CD1c-positive myeloid dendritic cell (primary cell): ENCODE measurements around the gene SELENOM.
A peak's percentile ranks its signal among the peaks of the same experiment; 100 is the strongest.
"Not testable (repeated sequence)": the region's sequence is repeated elsewhere in the genome, so short reads cannot be mapped to it uniquely, and the experiment has no call there.

Experiments used
- DNase-seq: peaks from one replicate; pipeline ENCODE4 v3.0.0-alpha.2; 2016; ENCODE audit errors: extremely low spot score

SELENOM gene

GRCh38 chr22:31133911-31134310 is 26.5 kb upstream of the SELENOM start:
- no peak for DNase-seq

GRCh38 chr22:31130873-31131272 is 23.5 kb upstream of the SELENOM start:
- no peak for DNase-seq

GRCh38 chr22:31128156-31128555 is 20.8 kb upstream of the SELENOM start:
- no peak for DNase-seq

GRCh38 chr22:31127181-31127772 is 19.9 kb upstream of the SELENOM start:
- DNase-seq = peak; percentile 39

DNA sequence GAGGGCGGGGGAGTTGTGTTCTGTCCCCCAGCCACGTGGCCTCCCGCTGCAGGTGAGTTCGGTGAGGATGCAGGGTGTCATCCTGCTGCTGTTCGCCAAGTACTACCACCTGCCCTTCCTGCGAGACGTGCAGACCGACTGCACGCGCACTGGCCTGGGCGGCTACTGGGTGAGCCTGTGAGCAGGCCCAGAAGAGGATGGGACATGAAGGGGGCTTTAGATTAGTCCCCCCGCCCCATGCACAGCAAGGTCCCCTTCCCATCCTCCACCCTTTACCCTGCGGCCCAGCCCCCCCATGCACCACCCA is 19.5 kb upstream of the SELENOM start:
- DNase-seq = no peak

DNA sequence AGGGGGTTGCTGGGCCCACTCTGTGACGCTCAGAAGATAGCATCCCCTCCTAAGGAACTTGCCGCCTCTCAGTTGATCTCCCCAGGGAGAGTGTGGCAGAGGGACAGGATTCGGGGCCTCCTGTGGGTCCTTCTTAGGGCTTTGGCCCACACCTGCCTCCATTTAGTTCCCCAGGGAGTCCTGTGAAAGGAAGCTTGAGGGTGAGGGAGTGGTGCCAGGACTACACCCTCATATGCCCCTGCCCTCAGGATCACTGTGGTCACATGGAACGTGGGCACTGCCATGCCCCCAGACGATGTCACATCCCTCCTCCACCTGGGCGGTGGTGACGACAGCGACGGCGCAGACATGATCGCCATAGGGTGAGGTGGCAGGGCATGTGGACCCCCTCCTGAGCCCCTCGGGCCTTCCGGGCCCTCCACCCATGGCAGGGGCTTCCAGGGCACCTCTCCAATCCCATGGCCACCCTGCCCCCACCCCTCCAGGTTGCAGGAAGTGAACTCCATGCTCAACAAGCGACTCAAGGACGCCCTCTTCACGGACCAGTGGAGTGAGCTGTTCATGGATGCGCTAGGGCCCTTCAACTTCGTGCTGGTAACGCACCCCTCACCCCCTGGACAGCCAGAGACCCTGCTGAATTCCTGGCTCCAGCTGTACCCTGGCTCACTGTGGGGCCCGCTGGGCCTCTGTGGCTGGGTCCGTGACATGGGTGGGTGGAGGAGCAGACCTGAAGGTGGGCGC is 18.9 kb upstream of the SELENOM start:
- DNase-seq = no peak

DNA sequence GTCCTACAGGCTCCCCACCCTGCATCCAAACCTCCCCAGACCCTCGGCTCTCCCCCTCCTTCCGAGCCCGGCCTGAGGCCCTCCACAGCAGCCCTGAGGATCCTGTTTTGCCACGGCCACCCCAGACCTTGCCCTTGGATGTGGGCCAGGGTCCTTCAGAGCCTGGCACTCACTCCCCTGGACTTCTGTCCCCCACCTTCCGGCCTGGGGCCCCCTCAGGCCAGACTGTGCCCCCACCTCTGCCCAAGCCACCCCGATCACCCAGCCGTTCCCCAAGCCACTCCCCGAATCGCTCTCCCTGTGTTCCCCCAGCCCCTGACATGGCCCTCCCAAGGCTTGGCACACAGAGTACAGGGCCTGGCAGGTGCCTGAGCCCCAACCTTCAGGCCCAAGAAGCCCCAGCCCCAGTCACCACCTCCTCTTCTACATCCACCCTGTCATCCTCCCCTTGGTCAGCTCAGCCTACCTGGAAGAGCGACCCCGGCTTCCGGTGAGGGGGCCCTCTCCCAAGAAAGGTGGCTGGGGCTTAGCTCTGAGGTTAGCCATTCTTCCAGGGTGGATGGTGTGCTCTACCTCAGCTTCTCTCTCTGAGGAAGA is 18.3 kb upstream of the SELENOM start:
- no peak for DNase-seq

- DNase-seq = no peak
Observed at GRCh38 chr22:31124811-31125465, 17.6 kb upstream of the SELENOM start.

GRCh38 chr22:31124290-31124689 is 16.9 kb upstream of the SELENOM start:
- no peak for DNase-seq

DNA sequence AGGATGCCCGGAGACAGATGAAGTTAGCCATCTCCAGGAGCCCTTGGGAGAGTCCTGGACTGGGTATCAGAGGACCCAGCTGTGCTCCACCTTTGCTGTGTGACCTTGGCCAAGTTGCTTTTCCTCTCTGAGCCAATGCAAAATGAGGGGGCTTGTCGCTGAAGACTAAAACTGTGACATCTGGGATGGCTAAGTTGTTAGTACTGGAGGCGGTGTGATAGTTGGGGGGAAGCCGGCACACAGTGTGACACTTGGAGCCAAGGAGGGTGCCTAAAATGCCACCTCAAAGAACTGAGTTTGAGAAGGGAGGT is 15.9 kb upstream of the SELENOM start:
- no peak for DNase-seq

GRCh38 chr22:31122532-31123291 is 15.3 kb upstream of the SELENOM start, which contains the start of gene INPP5J:
INPP5J (plus strand) TSS chr22:31122966; CDS start chr22:31123015, 49 bp downstream.
- DNase-seq = no peak

DNA sequence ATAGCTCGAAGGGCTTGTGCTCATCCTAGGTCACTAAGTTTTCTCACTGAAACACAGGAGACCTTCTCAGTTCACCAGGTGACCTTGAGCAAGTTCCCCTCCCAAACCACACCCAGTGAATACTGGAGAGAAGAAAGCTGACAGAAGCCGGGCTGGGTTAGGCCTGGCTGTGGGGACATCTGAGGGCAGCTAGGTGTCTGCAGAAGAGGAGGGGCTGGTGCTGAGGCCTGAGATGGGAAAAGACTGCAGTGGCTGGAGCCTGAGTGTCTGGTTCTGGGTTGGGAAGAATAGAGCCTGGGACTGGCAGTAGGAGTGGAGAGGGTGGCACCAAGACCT is 14.8 kb upstream of the SELENOM start:
- DNase-seq = no peak

DNA sequence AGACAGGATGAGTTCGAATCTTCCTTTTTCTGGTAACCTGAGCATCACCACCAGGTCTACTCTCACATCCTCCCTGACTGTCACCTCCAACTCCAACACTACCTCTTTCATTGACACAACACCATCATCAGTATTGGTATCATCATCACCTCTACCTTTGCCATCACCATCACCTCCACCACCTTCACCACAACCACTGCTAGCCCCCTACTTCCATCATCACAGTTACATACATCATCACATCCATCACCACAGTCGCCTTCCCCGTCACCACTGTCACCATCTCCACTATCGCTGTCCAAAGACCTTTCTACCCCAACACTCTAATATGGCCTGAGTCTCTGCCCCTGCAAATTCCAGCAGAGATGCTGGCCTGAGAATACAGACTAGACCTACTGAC is 14.0 kb upstream of the SELENOM start:
- DNase-seq = no peak

DNA sequence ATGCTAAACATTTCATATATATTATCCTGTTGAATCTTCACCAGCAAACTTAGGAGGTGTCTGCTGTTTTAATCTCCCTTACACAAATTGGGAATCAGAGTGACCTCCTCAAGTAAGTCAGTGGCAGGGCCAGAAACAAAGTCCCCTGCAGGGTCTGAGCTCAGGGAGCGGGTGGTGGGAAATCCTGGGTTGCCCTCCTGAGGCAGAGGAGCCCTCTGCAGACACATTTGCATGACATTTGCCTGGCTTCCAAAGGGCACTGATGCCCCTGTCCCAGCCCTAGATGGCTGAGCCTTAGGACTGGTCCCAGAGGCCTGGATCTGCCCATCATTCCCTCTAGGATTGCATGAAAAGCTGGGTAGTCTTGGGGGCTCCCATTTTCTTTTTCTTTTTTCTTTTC is 13.3 kb upstream of the SELENOM start:
- DNase-seq = no peak

- DNase-seq = no peak
Observed at GRCh38 chr22:31120230-31120629, 12.9 kb upstream of the SELENOM start.

GRCh38 chr22:31119026-31119717 is 11.8 kb upstream of the SELENOM start:
- DNase-seq = no peak

DNA sequence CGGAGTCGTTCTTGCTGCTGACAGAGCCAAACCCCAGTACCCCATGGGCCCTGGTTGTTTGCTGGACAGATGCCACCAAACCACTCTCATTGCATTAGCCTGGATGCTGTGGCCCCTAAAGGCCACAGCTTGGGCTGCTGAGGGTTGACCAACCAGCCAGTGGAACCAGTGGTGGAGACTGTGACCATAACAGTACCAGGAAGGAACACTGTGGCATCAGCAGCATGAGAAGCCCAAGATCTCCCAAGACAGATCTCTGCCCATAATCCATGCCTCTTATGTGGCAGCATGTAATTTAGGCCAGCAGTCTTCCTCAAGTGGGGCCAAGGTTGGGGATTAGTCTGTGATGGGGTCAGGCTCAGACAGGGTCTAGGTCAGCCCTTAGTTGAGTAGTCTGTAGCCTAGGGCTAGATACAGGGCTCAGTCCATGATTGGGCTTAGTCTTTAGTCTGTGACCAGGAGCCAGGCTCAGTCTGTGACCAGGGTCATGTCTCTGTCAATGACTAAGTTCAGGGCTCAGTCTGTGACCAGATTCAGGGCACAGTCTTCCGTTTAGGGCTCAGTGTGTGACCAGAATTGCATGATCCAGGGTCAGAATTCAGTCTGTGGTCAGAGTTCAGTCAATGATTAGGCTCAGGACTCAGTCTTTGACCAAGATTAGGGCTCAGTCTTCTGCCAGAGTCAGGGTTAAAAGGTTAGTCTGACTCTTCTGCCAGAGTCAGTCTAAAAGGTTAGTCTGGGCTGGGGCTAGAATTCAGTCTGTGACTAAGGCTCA is 10.9 kb upstream of the SELENOM start:
- DNase-seq = no peak

GRCh38 chr22:31112547-31113091 is 5.3 kb upstream of the SELENOM start:
- not testable (repeated sequence) for DNase-seq

- no peak for DNase-seq
Observed at GRCh38 chr22:31107894-31108218, 488 bp upstream of the SELENOM start.

- DNase-seq = no peak
Observed at GRCh38 chr22:31106731-31107177, 614 bp downstream of the SELENOM start.
